Ramos (cell line): ENCODE results near the gene SYT1.
"Not testable (repeated sequence)": the region's sequence is repeated elsewhere in the genome, so short reads cannot be mapped to it uniquely, and the experiment has no call there.

Experiments
- in situ Hi-C: fragments of 300-500 bp; cut with MboI; formaldehyde crosslinking; loops from one replicate; pipeline ENCODE4 v1.14.3; 2022; ENCODE audit warnings: low sequenced_read_pairs; ENCODE audit not compliant: unreplicated experiment

SYT1 gene

GRCh38 chr12:79415321-79415720, 550.7 kb downstream of the SYT1 start:
- in situ Hi-C loops = loop anchor here (25.0 kb wide), 1 partner anchor 322 kb away; no protein-coding TSS in a partner anchor

GRCh38 chr12:79415746-79416435, 551.3 kb downstream of the SYT1 start:
- in situ Hi-C loops = loop anchor here (25.0 kb wide), 1 partner anchor 321 kb away; no protein-coding TSS in a partner anchor

- in situ Hi-C loops = loop anchor here (25.0 kb wide), 1 partner anchor 317 kb away; no protein-coding TSS in a partner anchor
These were observed 555.6 kb downstream of the SYT1 start for GRCh38 chr12:79420146-79420618.

GRCh38 chr12:79421236-79421740, 556.7 kb downstream of the SYT1 start:
- in situ Hi-C loops = loop anchor here (25.0 kb wide), 1 partner anchor 316 kb away; no protein-coding TSS in a partner anchor

DNA sequence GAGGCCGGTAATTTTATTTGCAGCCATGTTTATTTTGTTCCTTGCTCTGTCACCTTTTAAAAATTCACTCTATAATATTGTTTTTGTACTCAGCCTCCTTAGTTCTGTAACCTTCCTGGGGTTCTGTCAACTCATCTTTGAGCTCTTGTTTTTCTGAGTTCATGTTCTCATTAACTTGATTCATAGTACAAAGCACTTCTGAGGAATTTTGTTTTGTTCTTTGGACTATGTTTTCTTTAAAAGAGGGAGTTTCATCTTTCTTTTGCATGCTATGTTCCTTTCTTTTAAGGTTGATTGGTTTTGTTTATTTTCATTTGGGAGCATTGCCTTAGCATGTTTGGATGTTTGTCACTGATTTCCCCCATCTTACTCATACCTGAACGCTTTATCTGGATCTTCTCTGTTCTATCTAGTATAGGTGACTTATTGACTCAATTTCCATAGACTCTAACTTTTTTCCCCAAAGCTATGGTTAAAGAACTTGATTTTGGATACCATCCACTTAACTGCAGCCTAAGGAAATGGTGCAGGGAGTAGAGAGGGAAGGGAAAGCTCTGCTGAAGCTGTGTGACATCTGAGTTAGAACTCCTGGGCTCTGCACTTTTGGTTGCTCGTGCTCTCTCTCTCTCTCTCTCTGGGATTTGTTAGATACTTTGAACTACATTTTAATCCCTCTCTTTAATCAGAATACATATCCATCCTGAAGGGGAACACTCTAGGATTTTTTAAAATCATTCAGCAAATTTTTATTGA, 557.7 kb downstream of the SYT1 start:
- in situ Hi-C loops = loop anchor here (25.0 kb wide), 1 partner anchor 315 kb away; no protein-coding TSS in a partner anchor

- in situ Hi-C loops = loop anchor here (25.0 kb wide), 1 partner anchor 314 kb away; no protein-coding TSS in a partner anchor
These were observed 559.0 kb downstream of the SYT1 start for GRCh38 chr12:79423560-79423959.

DNA sequence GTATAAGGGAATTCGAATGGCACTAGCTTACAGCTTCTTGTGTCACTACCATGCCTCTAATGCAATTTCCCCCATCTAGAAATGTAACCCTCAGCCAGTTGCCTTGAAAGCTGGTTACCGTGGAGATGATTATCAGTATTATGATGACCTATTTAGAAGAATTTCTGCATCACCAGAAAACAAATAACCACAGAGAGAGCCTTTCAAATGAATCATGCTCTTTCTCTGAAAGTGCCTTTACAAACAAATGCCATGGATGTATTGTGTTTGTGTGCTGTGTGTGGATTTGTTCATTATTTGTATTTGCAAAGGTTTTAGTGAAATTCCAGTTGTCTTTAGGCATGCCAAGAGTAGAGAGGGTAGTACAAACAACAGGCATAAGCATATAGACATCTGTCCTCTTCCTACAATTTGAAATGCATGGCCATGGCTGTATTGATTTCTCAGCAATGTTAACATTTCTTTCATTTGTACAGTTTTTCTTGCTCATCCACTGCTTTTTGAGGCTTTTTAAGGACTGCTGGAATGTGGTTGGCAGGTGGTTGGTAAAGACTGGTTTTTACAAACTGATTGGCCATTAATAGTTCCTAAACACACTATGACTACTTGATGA, 559.6 kb downstream of the SYT1 start:
- in situ Hi-C loops = loop anchor here (25.0 kb wide), 1 partner anchor 313 kb away; no protein-coding TSS in a partner anchor

GRCh38 chr12:79426121-79426520, 561.5 kb downstream of the SYT1 start:
- in situ Hi-C loops = no loop called here

- in situ Hi-C loops = not testable (repeated sequence)
These were observed 562.2 kb downstream of the SYT1 start for GRCh38 chr12:79426744-79427143.

- in situ Hi-C loops = no loop called here
These were observed 569.0 kb downstream of the SYT1 start for GRCh38 chr12:79433465-79434072.

- in situ Hi-C loops = no loop called here
These were observed 570.0 kb downstream of the SYT1 start for GRCh38 chr12:79434561-79434960.

DNA sequence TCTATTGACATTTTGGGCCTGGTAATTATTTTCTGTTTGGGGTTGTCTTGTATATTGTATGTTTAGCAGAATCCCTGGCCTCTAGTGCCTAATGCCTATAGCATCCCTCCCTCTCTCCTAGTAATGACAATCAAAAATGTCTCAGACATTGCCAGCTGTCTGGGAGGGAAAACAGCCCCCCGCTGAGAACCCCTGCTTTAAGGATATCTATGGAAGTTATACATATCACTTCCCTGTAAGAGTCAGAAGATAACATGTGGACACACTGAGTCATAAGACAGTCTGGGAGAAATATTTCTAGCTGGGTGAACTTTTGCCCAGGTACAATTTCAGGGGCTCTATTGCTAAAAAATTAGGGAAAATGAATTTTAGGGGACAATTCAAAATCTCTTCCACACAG, 571.2 kb downstream of the SYT1 start:
- in situ Hi-C loops = no loop called here

DNA sequence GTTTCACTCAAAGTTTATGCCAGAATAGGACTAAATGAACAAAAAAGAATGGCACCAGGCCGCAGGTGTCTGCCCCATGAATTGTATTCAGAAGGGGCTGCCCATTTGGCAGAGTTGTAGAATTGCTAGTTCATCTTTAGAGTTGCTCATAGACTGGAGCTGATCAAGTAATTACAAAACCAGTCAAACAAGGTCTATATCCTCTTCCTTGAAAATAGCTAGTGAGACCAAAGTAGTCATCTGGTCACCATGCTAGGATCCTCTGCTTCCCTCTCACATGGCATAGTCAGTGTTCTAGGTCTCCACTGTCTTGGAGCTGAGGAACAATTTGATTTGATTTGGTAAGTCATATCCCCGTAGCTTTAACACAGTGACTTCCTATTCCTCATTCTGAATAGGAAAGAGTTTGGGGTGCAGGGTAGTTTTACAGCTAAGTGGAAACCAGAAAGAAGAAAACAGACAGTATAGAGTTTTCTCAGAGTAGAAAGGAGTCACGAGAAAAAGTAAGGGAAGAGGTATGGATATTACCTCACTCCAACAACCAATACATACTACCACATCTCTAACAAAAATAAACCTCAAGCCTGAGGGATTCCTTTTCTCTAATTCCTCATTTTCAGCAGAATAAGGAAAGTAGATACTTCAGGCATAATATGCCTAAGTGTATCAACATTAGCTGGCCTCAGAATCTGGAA, 574.1 kb downstream of the SYT1 start:
- in situ Hi-C loops = no loop called here

DNA sequence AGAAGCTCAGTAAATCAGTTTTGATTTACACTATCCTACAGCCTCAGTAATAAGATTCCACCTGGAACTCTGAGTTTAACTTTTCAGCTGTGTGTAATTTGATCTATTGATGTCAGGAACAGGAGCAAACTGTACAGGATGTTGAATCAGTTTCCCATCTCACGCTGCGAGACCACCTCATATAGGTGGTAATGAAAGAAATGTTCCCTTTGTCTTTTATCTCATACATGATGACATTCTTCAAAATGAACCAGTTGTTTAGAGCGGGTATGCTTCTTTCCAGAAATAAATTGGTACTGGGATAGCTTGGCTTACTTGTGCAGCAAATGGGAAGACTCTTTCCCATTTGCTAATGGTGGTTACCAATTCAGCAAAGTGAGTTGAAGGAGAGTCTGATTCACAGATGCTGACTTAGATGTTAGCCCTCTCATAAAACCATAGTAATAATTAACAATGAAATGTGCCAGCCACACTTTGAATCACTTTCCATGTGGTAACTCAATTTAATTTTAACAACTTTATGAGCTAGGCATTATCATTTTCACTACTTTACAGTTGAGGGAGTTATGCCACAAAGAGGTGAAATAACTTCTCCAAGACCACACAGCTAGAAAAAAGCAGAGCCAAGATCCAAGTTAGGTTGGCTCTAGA, 574.7 kb downstream of the SYT1 start:
- in situ Hi-C loops = no loop called here

DNA sequence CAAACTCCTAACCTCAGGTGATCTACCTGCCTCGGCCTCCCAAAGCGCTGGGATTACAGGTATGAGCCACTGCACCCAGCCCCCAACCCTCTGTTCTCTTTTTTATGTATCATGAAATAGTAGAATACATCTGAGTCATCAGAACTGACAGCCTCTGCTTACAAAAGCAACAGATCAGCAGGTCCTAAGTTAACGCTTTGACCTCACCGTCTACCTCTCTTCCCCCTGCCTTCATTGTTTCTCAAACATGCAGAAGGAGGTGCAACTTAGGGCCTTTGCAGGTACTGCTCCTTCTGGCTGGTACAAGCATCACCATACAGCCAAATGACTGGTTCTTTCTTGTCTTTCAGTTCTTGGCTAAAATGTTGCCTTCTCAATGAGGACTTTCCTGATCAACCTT, 577.0 kb downstream of the SYT1 start:
- in situ Hi-C loops = no loop called here

GRCh38 chr12:79442396-79442795, 577.8 kb downstream of the SYT1 start:
- in situ Hi-C loops = no loop called here

DNA sequence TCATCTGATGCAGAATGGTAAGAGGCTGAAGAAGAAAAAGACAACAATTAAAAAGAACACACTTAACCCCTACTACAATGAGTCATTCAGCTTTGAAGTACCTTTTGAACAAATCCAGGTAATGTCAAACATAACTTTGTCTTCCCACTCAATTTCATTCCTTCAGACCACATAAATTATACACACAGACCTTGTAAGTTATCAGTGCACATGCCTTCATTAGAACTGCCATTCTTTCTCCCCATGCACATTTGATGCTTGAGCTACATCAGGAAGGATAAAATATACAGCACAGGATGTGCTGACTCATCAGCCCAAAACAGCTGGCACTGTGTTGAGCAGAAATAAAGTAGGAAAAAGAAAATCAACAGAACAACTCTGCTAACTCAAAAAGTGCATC, 579.5 kb downstream of the SYT1 start:
- in situ Hi-C loops = no loop called here

- in situ Hi-C loops = no loop called here
These were observed 584.2 kb downstream of the SYT1 start for GRCh38 chr12:79448816-79449215.

GRCh38 chr12:79451365-79451764, 586.8 kb downstream of the SYT1 start:
- in situ Hi-C loops = no loop called here
